Nephron (organoid): ENCODE results near the gene VEGFA.

Experiments used
- H3K27ac Mint-ChIP-seq, 3 experiments: 2 replicates each; pipeline ENCODE4 v1.8.0; 2020; ENCODE audit warnings: mixed read lengths in 3 of 3, mild to moderate bottlenecking in 2 of 3, moderate library complexity in 1 of 3
- H3K27me3 Mint-ChIP-seq: 2 replicates; pipeline ENCODE4 v1.8.0; 2021; ENCODE audit warnings: low read depth, mild to moderate bottlenecking, moderate library complexity, mixed read lengths
- H3K36me3 Mint-ChIP-seq: 2 replicates; pipeline ENCODE4 v1.8.0; 2020; ENCODE audit warnings: low read depth, mixed read lengths
- H3K4me1 Mint-ChIP-seq: 2 replicates; pipeline ENCODE4 v1.8.0; 2020; ENCODE audit warnings: mixed read lengths
- H3K4me3 Mint-ChIP-seq, 3 experiments: 2 replicates each; pipeline ENCODE4 v1.8.0; 2020; ENCODE audit warnings: mild to moderate bottlenecking in 3 of 3, mixed read lengths in 3 of 3, moderate library complexity in 2 of 3
- H3K9me3 Mint-ChIP-seq: 2 replicates; pipeline ENCODE4 v1.8.0; 2020; ENCODE audit warnings: mixed read lengths
- TF ChIP-seq, protein P1 (sequence below), 3 experiments: fragments of 200-600 bp; sonication (generic); IDR thresholded peaks; one replicate each; pipeline ENCODE4 v1.5.0; 2021; ENCODE audit warnings: antibody characterized with exemption in 3 of 3; ENCODE audit not compliant: unreplicated experiment in 3 of 3

The VEGFA gene

DNA sequence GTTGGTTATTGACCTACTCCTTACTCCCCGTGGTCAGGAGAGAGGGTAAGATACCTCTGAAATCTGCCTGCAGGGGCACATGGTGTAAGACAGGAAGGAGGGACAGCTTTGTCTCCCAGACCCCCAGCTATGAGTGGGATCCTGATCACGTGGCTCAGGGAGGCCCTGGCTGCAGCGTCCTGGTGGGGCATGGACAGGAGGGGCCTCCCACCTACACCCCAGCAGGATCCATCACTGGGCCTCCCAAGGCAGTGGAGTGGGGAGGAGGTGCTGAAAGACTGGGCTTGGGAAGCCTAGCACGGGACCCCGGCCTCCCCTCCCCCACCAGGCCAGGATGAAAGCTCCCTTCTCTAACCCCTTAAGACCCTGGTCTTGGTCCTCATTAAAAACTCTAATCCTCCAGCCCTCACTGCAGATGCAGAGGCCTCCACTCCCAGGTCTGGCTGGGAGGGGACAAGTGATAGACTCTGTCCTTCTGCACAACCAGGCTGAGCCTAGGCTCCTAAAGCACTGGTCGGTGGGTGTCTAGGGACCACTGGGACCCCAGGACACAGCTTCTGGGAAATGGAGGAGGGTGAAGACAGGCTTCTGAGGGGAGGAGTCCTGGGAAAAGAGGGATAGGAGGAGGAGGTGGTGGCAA is 29.6 kb upstream of the VEGFA start:
- TF ChIP-seq, protein P1, sequence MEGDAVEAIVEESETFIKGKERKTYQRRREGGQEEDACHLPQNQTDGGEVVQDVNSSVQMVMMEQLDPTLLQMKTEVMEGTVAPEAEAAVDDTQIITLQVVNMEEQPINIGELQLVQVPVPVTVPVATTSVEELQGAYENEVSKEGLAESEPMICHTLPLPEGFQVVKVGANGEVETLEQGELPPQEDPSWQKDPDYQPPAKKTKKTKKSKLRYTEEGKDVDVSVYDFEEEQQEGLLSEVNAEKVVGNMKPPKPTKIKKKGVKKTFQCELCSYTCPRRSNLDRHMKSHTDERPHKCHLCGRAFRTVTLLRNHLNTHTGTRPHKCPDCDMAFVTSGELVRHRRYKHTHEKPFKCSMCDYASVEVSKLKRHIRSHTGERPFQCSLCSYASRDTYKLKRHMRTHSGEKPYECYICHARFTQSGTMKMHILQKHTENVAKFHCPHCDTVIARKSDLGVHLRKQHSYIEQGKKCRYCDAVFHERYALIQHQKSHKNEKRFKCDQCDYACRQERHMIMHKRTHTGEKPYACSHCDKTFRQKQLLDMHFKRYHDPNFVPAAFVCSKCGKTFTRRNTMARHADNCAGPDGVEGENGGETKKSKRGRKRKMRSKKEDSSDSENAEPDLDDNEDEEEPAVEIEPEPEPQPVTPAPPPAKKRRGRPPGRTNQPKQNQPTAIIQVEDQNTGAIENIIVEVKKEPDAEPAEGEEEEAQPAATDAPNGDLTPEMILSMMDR (IDR thresholded peaks at IDR 0.05; ENCODE audit: unreplicated experiment in 3 of 3): no peak
- Mint-ChIP-seq H3K4me3 (no peak overlapping the region), H3K9me3 (no peaks in the 10 kb centered on the region), H3K27ac (peak overlapping the region; percentile 90 to 99 (median 96)), H3K27me3 (no peaks in the 10 kb centered on the region), H3K36me3 (no peaks in the 10 kb centered on the region), H3K4me1 (peaks cover 68% of the 10 kb centered on the region)

GRCh38 chr6:43740961-43741764 is 28.8 kb upstream of the VEGFA start:
- Mint-ChIP-seq H3K4me3 (no peak overlapping the region), H3K36me3 (no peaks in the 10 kb centered on the region), H3K4me1 (peaks cover 75% of the 10 kb centered on the region), H3K27ac (peak overlapping the region; percentile 90 to 99 (median 96)), H3K9me3 (no peaks in the 10 kb centered on the region), H3K27me3 (no peaks in the 10 kb centered on the region)
- TF ChIP-seq, protein P1 (IDR thresholded peaks at IDR 0.05; ENCODE audit: unreplicated experiment in 3 of 3): no peak

GRCh38 chr6:43741829-43742228 is 28.2 kb upstream of the VEGFA start:
- no peaks in the 10 kb centered on the region for H3K27me3 Mint-ChIP-seq
- H3K4me1 Mint-ChIP-seq: peaks cover 81% of the 10 kb centered on the region
- H3K9me3 Mint-ChIP-seq: no peaks in the 10 kb centered on the region
- H3K4me3 Mint-ChIP-seq: no peak overlapping the region
- TF ChIP-seq, protein P1 (IDR thresholded peaks at IDR 0.05; ENCODE audit: unreplicated experiment in 3 of 3): no peak
- peak overlapping the region; percentile 90 to 99 (median 96) for H3K27ac Mint-ChIP-seq
- H3K36me3 Mint-ChIP-seq: no peaks in the 10 kb centered on the region

DNA sequence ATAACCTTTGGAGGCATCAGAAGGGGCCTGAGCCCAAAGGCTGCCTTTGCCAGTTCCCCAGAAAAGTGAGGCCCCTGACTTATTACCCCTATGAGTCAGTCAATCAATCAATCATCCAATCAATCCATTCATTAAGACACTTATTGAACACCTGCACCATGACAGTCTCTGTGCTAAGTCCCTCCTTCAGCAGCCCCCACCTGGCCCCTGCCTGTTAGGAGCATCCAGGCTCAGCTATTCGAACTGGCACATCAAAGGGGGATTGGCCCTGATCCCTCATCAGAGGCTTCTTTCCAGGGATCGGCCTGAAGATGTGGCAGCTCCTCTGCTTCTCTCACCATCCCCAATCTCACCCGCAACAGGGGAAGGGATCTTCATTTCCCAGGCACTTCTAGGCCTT is 27.7 kb upstream of the VEGFA start:
- no peak overlapping the region for H3K4me3 Mint-ChIP-seq
- no peaks in the 10 kb centered on the region for H3K9me3 Mint-ChIP-seq
- H3K4me1 Mint-ChIP-seq: peaks cover 85% of the 10 kb centered on the region
- no peaks in the 10 kb centered on the region for H3K36me3 Mint-ChIP-seq
- no peaks in the 10 kb centered on the region for H3K27me3 Mint-ChIP-seq
- TF ChIP-seq, protein P1 (IDR thresholded peaks at IDR 0.05; ENCODE audit: unreplicated experiment in 3 of 3): no peak
- H3K27ac Mint-ChIP-seq: peak overlapping the region; percentile 90 to 99 (median 96)

- TF ChIP-seq, protein P1 (IDR thresholded peaks at IDR 0.05; ENCODE audit: unreplicated experiment in 3 of 3): no peak
Measured at GRCh38 chr6:43742931-43743632, 26.9 kb upstream of the VEGFA start.

More at GRCh38 chr6:43742931-43743632, 26.9 kb upstream of the VEGFA start:
- peak overlapping the region in 2 of 3 experiments; percentile 7 to 24 for H3K4me3 Mint-ChIP-seq
- H3K36me3 Mint-ChIP-seq: no peaks in the 10 kb centered on the region
- no peaks in the 10 kb centered on the region for H3K9me3 Mint-ChIP-seq
- peak overlapping the region; percentile 90 to 99 (median 96) for H3K27ac Mint-ChIP-seq
- H3K27me3 Mint-ChIP-seq: no peaks in the 10 kb centered on the region
- H3K4me1 Mint-ChIP-seq: peaks cover 89% of the 10 kb centered on the region
